Right atrium auricular region (tissue), 2 donors: Measurements from ENCODE around the gene NDUFA5. TPM values are rescaled to one million over a fixed set of nuclear protein-coding genes. Genes with fewer than 3 reads are reported as not detected.

Source experiments
- DNase-seq: peaks from one replicate; pipeline ENCODE4 v3.0.0-alpha.2; 2019; ENCODE audit warnings: low spot score
- H3K27ac ChIP-seq, 2 donors: fragments of 200-600 bp; sonication (generic); 1 replicate in 1 of 2; 2 replicates in 1 of 2; pipeline ENCODE4 v1.5.1; 2016 to 2019
- H3K27me3 ChIP-seq, 2 donors: fragments of 200-600 bp; sonication (generic); one replicate each; pipeline versions ENCODE4 v1.5.1 to v1.6.0; 2017 to 2019
- H3K36me3 ChIP-seq: fragments of 200-600 bp; sonication (generic); one replicate; pipeline ENCODE4 v1.5.1; 2016
- H3K4me1 ChIP-seq, 2 donors: fragments of 200-600 bp; sonication (generic); one replicate each; pipeline versions ENCODE4 v1.5.1 to v1.6.0; 2017 to 2019
- H3K4me3 ChIP-seq, 2 donors: fragments of 200-600 bp; sonication (generic); 1 replicate in 1 of 2; 2 replicates in 1 of 2; pipeline ENCODE4 v1.5.1; 2017 to 2019; ENCODE audit warnings: mild to moderate bottlenecking in 1 of 2, moderate library complexity in 1 of 2
- H3K9me3 ChIP-seq, 2 donors: fragments of 200-600 bp; sonication (generic); one replicate each; pipeline ENCODE4 v1.5.1; 2019
- CTCF ChIP-seq, 2 donors: fragments of 200-600 bp; sonication (generic); IDR thresholded peaks; one replicate each; pipeline ENCODE4 v1.5.1; 2019; ENCODE audit warnings: antibody characterized with exemption in 2 of 2
- total RNA-seq, 2 donors: library from RNA; depleted of rRNA; stranded (reverse); fragments of >200 nt; gene quantifications; one replicate each; pipeline ENCODE4 v1.1.0, GENCODE V29; 2016

NDUFA5 gene
- total RNA-seq, 2 donors from 2014 or later: 110 to 227 TPM

- TF ChIP-seq CTCF (IDR thresholded peaks at IDR 0.05): peak; percentile 54 to 78
- no peak overlapping the region for H3K27ac ChIP-seq
- H3K27me3 ChIP-seq: no peaks in the 10 kb centered on the region
- no peaks in the 10 kb centered on the region for H3K9me3 ChIP-seq
- no peak for DNase-seq
- H3K36me3 ChIP-seq: no peaks in the 10 kb centered on the region
- H3K4me3 ChIP-seq: no peak overlapping the region
- no peaks in the 10 kb centered on the region for H3K4me1 ChIP-seq
Measured at GRCh38 chr7:123580406-123581161, 23.0 kb upstream of the NDUFA5 start.

- Histone ChIP-seq H3K27ac (no peak overlapping the region), H3K4me1 (no peaks in the 10 kb centered on the region), H3K9me3 (no peaks in the 10 kb centered on the region), H3K27me3 (no peaks in the 10 kb centered on the region), H3K4me3 (no peak overlapping the region), H3K36me3 (no peaks in the 10 kb centered on the region)
- no peak for DNase-seq
- no peak for TF ChIP-seq CTCF (IDR thresholded peaks at IDR 0.05)
Measured at GRCh38 chr7:123579416-123579815, 21.8 kb upstream of the NDUFA5 start.

- no peaks in the 10 kb centered on the region for H3K27me3 ChIP-seq
- no peaks in the 10 kb centered on the region for H3K4me1 ChIP-seq
Measured at GRCh38 chr7:123573896-123574467, 16.4 kb upstream of the NDUFA5 start.

GRCh38 chr7:123573341-123573740, 15.7 kb upstream of the NDUFA5 start:
- TF ChIP-seq CTCF (IDR thresholded peaks at IDR 0.05): no peak

More at GRCh38 chr7:123573896-123574467, 16.4 kb upstream of the NDUFA5 start:
- Histone ChIP-seq H3K4me3 (no peak overlapping the region), H3K36me3 (no peaks in the 10 kb centered on the region), H3K9me3 (no peaks in the 10 kb centered on the region), H3K27ac (no peak overlapping the region)
- no peak for TF ChIP-seq CTCF (IDR thresholded peaks at IDR 0.05)
- no peak for DNase-seq

GRCh38 chr7:123571684-123572083, 14.1 kb upstream of the NDUFA5 start:
- Histone ChIP-seq H3K9me3 (no peaks in the 10 kb centered on the region), H3K36me3 (no peaks in the 10 kb centered on the region), H3K4me3 (no peak overlapping the region), H3K27ac (no peak overlapping the region), H3K4me1 (no peaks in the 10 kb centered on the region), H3K27me3 (no peaks in the 10 kb centered on the region)
- TF ChIP-seq CTCF (IDR thresholded peaks at IDR 0.05): no peak
- DNase-seq: no peak

More at GRCh38 chr7:123573341-123573740, 15.7 kb upstream of the NDUFA5 start:
- Histone ChIP-seq H3K27ac (no peak overlapping the region), H3K4me1 (no peaks in the 10 kb centered on the region), H3K36me3 (no peaks in the 10 kb centered on the region), H3K4me3 (no peak overlapping the region), H3K27me3 (no peaks in the 10 kb centered on the region), H3K9me3 (no peaks in the 10 kb centered on the region)
- no peak for DNase-seq
